GM19455 (cell line): ENCODE data around the gene SYNJ1.
"Not testable (repeated sequence)": the region's sequence is repeated elsewhere in the genome, so short reads cannot be mapped to it uniquely, and the experiment has no call there.

Experiments
- ATAC-seq: cut with Tn5 transposase; IDR thresholded peaks from one replicate; pipeline ENCODE4 v1.9.1; 2021; ENCODE audit not compliant: unreplicated experiment

Gene SYNJ1

GRCh38 chr21:32727687-32728455 is at the start of gene SYNJ1:
Gene SYNJ1, minus strand, starts transcription at chr21:32728013. Its CDS starts 1,118 bp downstream, at chr21:32726895.
- peak; percentile 95 for ATAC-seq

- ATAC-seq = no peak
Observed at GRCh38 chr21:32777269-32777668, 49.5 kb upstream of the SYNJ1 start.

- ATAC-seq = no peak
Observed at GRCh38 chr21:32776743-32777142, 48.9 kb upstream of the SYNJ1 start.

- not testable (repeated sequence) for ATAC-seq
Observed at GRCh38 chr21:32773048-32773344, 45.2 kb upstream of the SYNJ1 start.

- ATAC-seq = no peak
Observed at GRCh38 chr21:32772281-32773047, 44.7 kb upstream of the SYNJ1 start.

- ATAC-seq = peak; percentile 41
Observed at GRCh38 chr21:32770871-32771523, 43.2 kb upstream of the SYNJ1 start.

GRCh38 chr21:32768530-32768929 is 40.7 kb upstream of the SYNJ1 start:
- no peak for ATAC-seq

GRCh38 chr21:32765058-32765457 is 37.2 kb upstream of the SYNJ1 start:
- ATAC-seq = no peak

GRCh38 chr21:32764186-32764585 is 36.4 kb upstream of the SYNJ1 start:
- no peak for ATAC-seq

- ATAC-seq = no peak
Observed at GRCh38 chr21:32757804-32758203, 30.0 kb upstream of the SYNJ1 start.

GRCh38 chr21:32756096-32756495 is 28.3 kb upstream of the SYNJ1 start:
- no peak for ATAC-seq

GRCh38 chr21:32753818-32754585 is 26.2 kb upstream of the SYNJ1 start:
- no peak for ATAC-seq

- ATAC-seq = no peak
Observed at GRCh38 chr21:32750405-32750804, 22.6 kb upstream of the SYNJ1 start.

GRCh38 chr21:32749662-32750061 is 21.8 kb upstream of the SYNJ1 start:
- ATAC-seq = no peak

- no peak for ATAC-seq
Observed at GRCh38 chr21:32748529-32748928, 20.7 kb upstream of the SYNJ1 start.

GRCh38 chr21:32747396-32747795 is 19.6 kb upstream of the SYNJ1 start:
- no peak for ATAC-seq

GRCh38 chr21:32746711-32747110 is 18.9 kb upstream of the SYNJ1 start:
- not testable (repeated sequence) for ATAC-seq

- no peak for ATAC-seq
Observed at GRCh38 chr21:32742396-32742795, 14.6 kb upstream of the SYNJ1 start.

- no peak for ATAC-seq
Observed at GRCh38 chr21:32741336-32741735, 13.5 kb upstream of the SYNJ1 start.

GRCh38 chr21:32739946-32740345 is 12.1 kb upstream of the SYNJ1 start:
- ATAC-seq = no peak

GRCh38 chr21:32736083-32736482 is 8.3 kb upstream of the SYNJ1 start:
- not testable (repeated sequence) for ATAC-seq
